DOHH2 (cell line): ENCODE data around the gene ANO9.

Experiments
- CTCF ChIP-seq: fragments of 200-600 bp; sonication (generic); IDR thresholded peaks from one replicate; pipeline ENCODE4 v1.5.1; 2014; ENCODE audit warnings: antibody characterized with exemption, mild to moderate bottlenecking, low read depth, low read length; ENCODE audit not compliant: poor library complexity, severe bottlenecking
- EZH2phosphoT487 ChIP-seq: fragments of 200-600 bp; sonication (generic); IDR thresholded peaks from 2 replicates; pipeline ENCODE4 v1.6.1; 2017; ENCODE audit warnings: borderline replicate concordance, mild to moderate bottlenecking, antibody characterized with exemption, low read length, moderate library complexity, mixed read lengths

GRCh38 chr11:429391-429790 is 12.4 kb downstream of the ANO9 start:
- TF ChIP-seq CTCF: no peak
- no peak for TF ChIP-seq EZH2phosphoT487
